Iris pigment epithelial cell (primary cell): ENCODE measurements around the gene ITPK1.

Source experiments
- DNase-seq: peaks from one replicate; pipeline ENCODE4 v3.0.0-alpha.2; 2011; ENCODE audit warnings: low read depth

The ITPK1 gene

GRCh38 chr14:92890830-92891588 lies 224.7 kb downstream of the ITPK1 start:
- no peak for DNase-seq

DNA sequence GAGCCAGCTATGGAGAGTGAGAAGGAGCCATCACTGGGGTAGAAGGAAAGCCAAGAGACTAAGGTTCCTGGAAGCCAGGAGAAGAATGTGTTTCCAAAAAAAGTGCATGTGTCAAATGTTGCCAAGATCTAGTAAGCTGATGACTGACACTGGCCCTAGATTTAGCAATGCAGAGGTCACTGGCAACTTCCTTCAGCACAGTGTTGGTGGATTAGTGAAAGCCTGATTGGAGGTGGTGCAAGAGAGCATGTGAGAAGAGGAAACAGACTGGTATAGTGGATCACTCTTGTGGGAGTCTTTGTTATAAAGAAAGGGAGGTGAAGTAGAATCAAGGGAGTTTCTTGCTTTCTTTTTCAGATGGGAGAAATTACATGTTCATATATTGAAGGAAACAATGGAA lies 226.8 kb downstream of the ITPK1 start:
- DNase-seq: no peak

DNA sequence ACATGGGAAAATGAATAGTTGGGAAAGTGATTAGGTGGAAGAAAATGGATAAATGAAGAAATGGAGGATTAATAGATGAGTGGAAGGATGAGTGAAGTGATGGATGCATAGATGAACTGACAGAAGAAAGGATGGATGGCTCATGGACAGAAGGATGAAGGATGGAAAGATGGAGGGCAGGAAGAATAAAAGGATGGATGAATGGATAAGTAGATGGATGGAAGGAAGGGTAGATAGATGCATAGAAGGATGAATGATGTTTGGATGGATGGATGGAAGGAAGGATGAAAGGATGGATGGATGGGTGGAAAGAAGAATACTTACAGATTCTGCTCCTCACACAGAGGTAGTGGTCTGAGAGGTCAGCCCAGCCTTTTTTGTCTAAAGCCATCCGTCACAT lies 228.6 kb downstream of the ITPK1 start:
- DNase-seq: no peak
